Lower leg skin (tissue), 3 donors: Measurements from ENCODE around the gene MAP3K20.
"Not testable (repeated sequence)": the region's sequence is repeated elsewhere in the genome, so short reads cannot be mapped to it uniquely, and the experiment has no call there.

Experiments
- CTCF ChIP-seq, 3 donors: fragments of 450-650 bp; IDR thresholded peaks; one replicate each; pipeline ENCODE4 v1.5.1; 2016; ENCODE audit warnings: antibody characterized with exemption in 3 of 3, mild to moderate bottlenecking in 3 of 3, moderate library complexity in 2 of 3
- POLR2A ChIP-seq, 2 donors: fragments of 450-650 bp; IDR thresholded peaks; one replicate each; pipeline ENCODE4 v1.6.1; 2016 to 2017; ENCODE audit warnings: antibody characterized with exemption in 2 of 2, mild to moderate bottlenecking in 1 of 2, moderate library complexity in 1 of 2

GRCh38 chr2:173128132-173128531, 52.5 kb downstream of the MAP3K20 start:
- not testable (repeated sequence) for TF ChIP-seq POLR2A, CTCF (IDR thresholded peaks at IDR 0.05)
